HG03571 (cell line): ENCODE results near the gene L3MBTL2.
"Not testable (repeated sequence)": the region's sequence is repeated elsewhere in the genome, so short reads cannot be mapped to it uniquely, and the experiment has no call there.

Source experiments
- ATAC-seq: cut with Tn5 transposase; IDR thresholded peaks from one replicate; pipeline ENCODE4 v1.9.1; 2021; ENCODE audit not compliant: unreplicated experiment

L3MBTL2 gene

GRCh38 chr22:41204992-41205900 is at the start of gene L3MBTL2:
Gene L3MBTL2, plus strand, starts transcription at chr22:41205312. Its CDS starts 51 bp downstream, at chr22:41205363.
- ATAC-seq: peak; percentile 90

- no peak for ATAC-seq
Measured at GRCh38 chr22:41157083-41157482, 48.0 kb upstream of the L3MBTL2 start.

- no peak for ATAC-seq
Measured at GRCh38 chr22:41169157-41169556, 36.0 kb upstream of the L3MBTL2 start.

GRCh38 chr22:41171996-41172395 is 33.1 kb upstream of the L3MBTL2 start:
- no peak for ATAC-seq

- no peak for ATAC-seq
Measured at GRCh38 chr22:41175546-41175945, 29.6 kb upstream of the L3MBTL2 start.

- no peak for ATAC-seq
Measured at GRCh38 chr22:41177040-41177621, 28.0 kb upstream of the L3MBTL2 start.

GRCh38 chr22:41177622-41178424 is 27.3 kb upstream of the L3MBTL2 start:
- ATAC-seq: no peak

- ATAC-seq: no peak
Measured at GRCh38 chr22:41178425-41178975, 26.6 kb upstream of the L3MBTL2 start.

GRCh38 chr22:41180362-41180761 is 24.8 kb upstream of the L3MBTL2 start:
- not testable (repeated sequence) for ATAC-seq

- ATAC-seq: no peak
Measured at GRCh38 chr22:41180926-41181325, 24.2 kb upstream of the L3MBTL2 start.

GRCh38 chr22:41181349-41182241 is 23.5 kb upstream of the L3MBTL2 start:
- ATAC-seq: no peak

GRCh38 chr22:41184679-41185078 is 20.4 kb upstream of the L3MBTL2 start:
- ATAC-seq: no peak

- no peak for ATAC-seq
Measured at GRCh38 chr22:41191467-41191866, 13.6 kb upstream of the L3MBTL2 start.

GRCh38 chr22:41193829-41194228 is 11.3 kb upstream of the L3MBTL2 start:
- ATAC-seq: no peak

GRCh38 chr22:41197038-41197972 is 7.8 kb upstream of the L3MBTL2 start:
- ATAC-seq: peak; percentile 67

GRCh38 chr22:41198027-41198580 is 7.0 kb upstream of the L3MBTL2 start:
- ATAC-seq: no peak

GRCh38 chr22:41201141-41201540 is 4.0 kb upstream of the L3MBTL2 start:
- no peak for ATAC-seq

GRCh38 chr22:41203118-41203517 is 2.0 kb upstream of the L3MBTL2 start:
- no peak for ATAC-seq

- ATAC-seq: no peak
Measured at GRCh38 chr22:41204066-41204465, 1.0 kb upstream of the L3MBTL2 start.
